HG03558 (cell line): ENCODE results near the gene STEAP3.

Source experiments
- ATAC-seq: cut with Tn5 transposase; IDR thresholded peaks from one replicate; pipeline ENCODE4 v1.9.1; 2021; ENCODE audit warnings: moderate number of reproducible peaks; ENCODE audit not compliant: unreplicated experiment; ENCODE audit errors: extremely low read depth

STEAP3 gene

DNA sequence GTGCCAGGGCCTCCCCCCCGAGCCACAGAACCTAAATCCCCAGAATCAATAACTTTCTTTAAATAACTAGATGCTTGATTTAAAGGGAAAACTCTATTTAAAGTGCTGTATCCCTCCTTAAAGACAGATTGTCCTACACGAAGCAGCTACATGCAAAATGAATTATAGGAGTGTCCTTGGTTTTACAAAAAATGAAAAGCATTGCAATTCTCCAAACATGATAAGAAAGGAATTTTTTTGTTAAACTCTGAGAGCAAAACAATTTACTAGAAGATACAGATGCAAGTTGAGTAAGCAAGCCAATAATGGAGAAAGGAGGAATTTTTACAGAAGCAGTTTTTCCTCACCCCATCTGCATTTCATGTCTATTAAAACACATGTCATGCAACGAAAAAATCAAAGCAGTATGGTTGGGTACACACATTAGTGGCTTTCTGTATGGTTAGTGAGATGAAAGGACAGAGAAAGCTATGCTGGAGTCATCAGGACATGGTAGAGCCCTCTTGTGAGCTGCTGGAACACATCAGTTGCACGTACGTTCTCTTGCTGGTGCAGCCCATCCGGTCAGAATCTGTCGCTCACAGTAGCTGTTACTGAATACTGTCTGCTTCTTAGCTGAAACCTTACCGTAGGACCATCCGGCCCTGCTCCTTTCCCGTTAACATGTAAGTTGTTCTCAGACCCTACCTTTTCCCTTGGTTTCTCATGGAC, 25.9 kb upstream of the STEAP3 start:
- no peak for ATAC-seq

GRCh38 chr2:119198240-119198840, 25.3 kb upstream of the STEAP3 start:
- no peak for ATAC-seq

GRCh38 chr2:119201815-119202214, 21.8 kb upstream of the STEAP3 start:
- ATAC-seq: no peak

- ATAC-seq: no peak
Observed at GRCh38 chr2:119202610-119203310, 20.9 kb upstream of the STEAP3 start.

DNA sequence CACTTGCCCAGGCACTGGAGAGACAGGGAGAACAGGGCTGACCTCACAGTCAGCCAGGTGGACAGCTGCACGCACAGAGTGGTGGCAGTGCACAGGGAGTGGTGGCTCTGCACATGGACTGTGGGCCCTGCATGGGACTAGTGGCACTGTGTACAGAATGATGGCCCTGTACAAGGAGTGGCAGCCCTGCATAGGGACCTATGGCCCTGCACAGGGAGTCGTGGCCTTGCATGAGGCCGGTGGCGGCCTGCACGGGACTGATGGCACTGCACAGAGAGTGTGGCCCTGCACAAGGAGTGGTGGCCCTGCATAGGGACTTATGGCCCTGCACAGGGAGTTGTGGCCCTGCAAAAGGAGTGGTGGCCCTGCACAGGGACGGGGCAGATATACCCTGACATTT, 19.1 kb upstream of the STEAP3 start:
- ATAC-seq: no peak

DNA sequence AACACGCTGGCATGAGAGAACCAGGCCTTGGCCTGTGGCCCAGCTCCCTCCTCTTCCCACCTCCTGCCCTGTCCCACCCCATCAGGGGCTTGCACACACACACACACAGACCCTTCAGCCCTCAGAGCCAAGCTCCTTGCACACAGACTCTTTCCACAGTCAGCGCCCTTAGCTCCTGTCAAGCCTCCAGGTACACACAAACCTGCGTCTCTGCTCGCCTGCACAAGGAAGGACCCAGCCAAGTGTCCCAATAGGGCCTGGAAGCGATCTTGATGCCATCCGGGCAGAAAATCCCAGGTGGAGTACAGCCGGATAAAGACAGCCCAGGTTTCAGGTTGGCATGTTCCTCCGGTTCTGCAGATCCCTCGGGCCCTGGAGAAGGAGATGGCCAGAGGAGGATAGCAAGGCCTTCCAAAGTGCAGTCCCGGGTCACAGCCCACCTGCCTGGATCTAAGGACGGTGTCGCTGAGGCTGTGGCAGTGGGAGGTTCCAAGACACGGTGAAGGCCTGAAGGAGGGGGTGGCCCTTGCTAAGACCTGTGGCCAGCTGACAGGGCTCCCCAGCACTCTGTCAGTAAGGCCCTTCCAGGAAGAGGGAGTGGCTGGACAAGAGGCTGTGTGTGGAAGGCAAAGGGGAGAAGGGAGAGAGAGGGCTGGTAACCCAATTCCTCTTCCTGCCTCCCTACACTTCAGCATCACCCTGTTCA, 18.5 kb upstream of the STEAP3 start:
- ATAC-seq: no peak

- no peak for ATAC-seq
Observed at GRCh38 chr2:119206201-119206600, 17.4 kb upstream of the STEAP3 start.

DNA sequence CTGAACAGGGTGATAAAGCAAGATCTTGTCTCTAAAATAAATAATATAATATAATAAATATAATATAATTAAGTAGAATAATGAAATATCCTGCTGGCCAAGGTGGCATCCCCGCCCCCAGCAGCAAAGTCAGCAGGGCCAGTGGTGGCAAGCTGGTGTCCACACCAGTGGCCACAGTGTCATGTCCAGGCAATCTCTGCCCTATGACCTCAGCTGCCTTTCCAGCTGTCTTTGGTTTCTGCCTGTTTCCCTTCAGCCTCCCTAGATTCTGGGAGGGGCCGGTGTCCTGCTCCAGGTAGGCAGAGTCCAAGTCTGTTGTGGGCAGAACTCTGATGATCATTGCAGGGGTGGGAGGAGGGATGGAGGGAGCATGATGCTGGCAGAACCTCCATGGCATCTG, 16.2 kb upstream of the STEAP3 start:
- no peak for ATAC-seq

DNA sequence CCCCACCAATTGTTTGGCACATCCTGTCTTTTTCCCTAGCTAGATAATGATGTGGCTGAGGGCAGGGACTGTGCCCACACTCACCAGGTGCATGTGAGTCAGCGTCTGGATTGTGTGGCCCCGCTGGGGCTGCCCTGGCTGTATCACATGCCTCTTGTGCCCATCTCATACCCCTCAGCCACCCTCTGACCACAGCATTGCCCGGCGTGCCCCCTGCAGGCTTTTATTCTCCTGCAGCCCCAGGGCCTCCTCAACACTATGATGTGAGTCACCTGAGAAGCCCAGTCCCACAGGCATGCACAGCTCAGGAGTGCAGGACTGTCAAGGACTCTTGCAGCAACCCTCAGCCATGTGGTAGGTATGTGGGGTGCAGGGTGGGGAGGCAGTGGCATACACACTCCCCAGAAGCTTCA, 14.8 kb upstream of the STEAP3 start:
- ATAC-seq: no peak

GRCh38 chr2:119212139-119212800, 11.4 kb upstream of the STEAP3 start:
- no peak for ATAC-seq

- no peak for ATAC-seq
Observed at GRCh38 chr2:119214453-119215037, 9.1 kb upstream of the STEAP3 start.

DNA sequence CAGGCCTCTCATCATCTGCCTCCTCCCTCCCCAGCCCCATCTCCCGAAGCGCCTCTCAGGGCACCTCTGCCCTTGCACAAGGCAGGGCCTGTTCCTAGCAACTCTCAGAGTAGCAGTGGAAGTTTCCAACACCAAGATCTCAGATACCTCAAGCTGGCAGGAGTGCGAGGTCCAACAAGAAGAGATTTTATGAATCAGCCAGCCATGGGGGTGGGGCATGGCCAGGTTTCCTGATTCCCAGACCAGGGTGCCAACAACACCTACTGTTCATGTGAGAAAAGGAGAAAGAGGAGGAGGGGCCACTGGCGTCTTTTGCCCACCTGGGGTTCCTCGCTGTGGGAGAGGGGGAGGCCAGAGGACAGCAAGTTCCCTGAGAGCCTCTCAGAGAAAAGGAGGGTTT, 6.6 kb upstream of the STEAP3 start:
- ATAC-seq: no peak

GRCh38 chr2:119218478-119219064, 5.1 kb upstream of the STEAP3 start:
- ATAC-seq: no peak

GRCh38 chr2:119219873-119220272, 3.8 kb upstream of the STEAP3 start:
- no peak for ATAC-seq

DNA sequence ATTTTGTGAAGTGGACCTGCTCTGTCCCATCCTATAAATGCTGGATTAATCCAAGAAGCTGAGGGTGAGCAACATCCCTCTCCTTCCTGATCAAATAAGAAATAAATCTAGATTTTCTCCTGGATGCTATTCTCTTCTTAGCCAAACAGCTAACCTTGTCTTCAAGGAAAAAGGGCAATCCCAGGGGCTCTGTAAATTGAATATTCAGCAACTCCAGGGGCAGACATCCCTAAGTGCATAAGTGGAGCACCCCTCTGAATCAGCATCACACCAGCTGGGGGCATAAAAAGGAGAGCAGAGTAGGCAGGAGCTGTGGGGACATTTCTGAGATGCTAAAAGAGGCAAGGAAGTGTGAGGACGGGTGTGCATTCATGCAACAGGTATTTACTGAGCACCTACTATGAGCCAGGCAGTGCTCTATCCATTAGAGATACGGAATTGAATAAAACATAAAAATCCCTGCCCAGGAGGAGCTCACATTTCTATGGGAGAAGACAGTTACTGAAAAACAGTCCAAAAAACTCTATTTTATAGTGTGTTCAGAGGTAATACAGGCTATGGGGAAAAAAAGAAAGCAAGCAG, 2.8 kb upstream of the STEAP3 start:
- no peak for ATAC-seq

- ATAC-seq: no peak
Observed at GRCh38 chr2:119221609-119222008, 2.0 kb upstream of the STEAP3 start.

- no peak for ATAC-seq
Observed at GRCh38 chr2:119222213-119222612, 1.4 kb upstream of the STEAP3 start.

DNA sequence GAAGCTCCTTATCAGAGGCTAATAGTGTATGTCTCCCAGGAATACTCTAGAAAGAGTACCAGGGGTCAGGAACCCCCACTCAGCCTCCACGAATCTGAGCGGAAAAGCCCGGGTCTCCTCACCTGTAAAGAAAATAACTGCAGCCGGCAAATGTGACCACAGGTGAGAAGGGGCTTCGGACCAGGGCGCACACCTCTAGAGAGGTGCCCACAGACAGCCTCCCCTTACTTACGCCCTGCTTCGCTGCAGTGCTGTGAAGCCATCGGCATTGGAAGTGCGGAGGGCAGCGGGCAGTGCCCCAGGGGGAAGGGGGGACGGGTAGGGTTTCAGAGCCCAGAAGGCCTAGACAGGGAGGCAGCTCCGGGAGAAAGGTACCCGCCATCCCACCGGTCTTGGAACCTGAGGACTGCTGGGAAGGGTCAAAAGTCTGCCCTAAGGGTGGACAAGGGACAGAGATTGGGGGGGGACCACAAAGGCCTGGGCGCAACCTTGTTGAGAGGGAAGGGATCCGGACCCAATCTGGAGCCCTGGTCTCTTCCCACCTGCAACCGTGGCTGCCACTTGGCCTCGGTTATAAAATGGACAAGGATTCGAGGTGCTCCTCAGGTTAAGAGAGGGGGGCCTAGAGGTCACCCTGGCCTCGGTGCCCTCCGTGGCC, 642 bp upstream of the STEAP3 start:
- ATAC-seq: no peak
